Mucosa of rectum (tissue), 2 donors: ENCODE measurements around the gene UTY.

ENCODE experiments used
- H3K27ac ChIP-seq, 2 donors: one replicate each; pipeline ENCODE4 v1.7.0; 2013; ENCODE audit warnings: inconsistent platforms in 2 of 2, low read depth in 2 of 2, low read length in 2 of 2
- H3K27me3 ChIP-seq, 2 donors: one replicate each; pipeline ENCODE4 v1.7.0; 2013; ENCODE audit warnings: low read length in 2 of 2; ENCODE audit not compliant: control insufficient read depth in 2 of 2, insufficient read depth in 2 of 2
- H3K36me3 ChIP-seq, 2 donors: one replicate each; pipeline ENCODE4 v1.7.0; 2013; ENCODE audit warnings: low read length in 2 of 2; ENCODE audit not compliant: control insufficient read depth in 2 of 2, insufficient read depth in 2 of 2
- H3K4me1 ChIP-seq, 2 donors: one replicate each; pipeline ENCODE4 v1.7.0; 2013; ENCODE audit warnings: low read length in 2 of 2, mild to moderate bottlenecking in 1 of 2; ENCODE audit not compliant: control insufficient read depth in 2 of 2, insufficient read depth in 2 of 2
- H3K4me3 ChIP-seq, 2 donors: one replicate each; pipeline ENCODE4 v1.7.0; 2013; ENCODE audit warnings: low read length in 2 of 2
- H3K9ac ChIP-seq, 2 donors: one replicate each; pipeline ENCODE4 v1.7.0; 2013; ENCODE audit warnings: low read length in 2 of 2, low read depth in 1 of 2, mild to moderate bottlenecking in 1 of 2
- H3K9me3 ChIP-seq, 2 donors: one replicate each; pipeline ENCODE4 v1.7.0; 2013; ENCODE audit warnings: low read length in 2 of 2; ENCODE audit not compliant: control insufficient read depth in 2 of 2
- donor health status: healthy.
- donor health status: Normal muscosa, but diverticular disease.

Gene UTY

DNA sequence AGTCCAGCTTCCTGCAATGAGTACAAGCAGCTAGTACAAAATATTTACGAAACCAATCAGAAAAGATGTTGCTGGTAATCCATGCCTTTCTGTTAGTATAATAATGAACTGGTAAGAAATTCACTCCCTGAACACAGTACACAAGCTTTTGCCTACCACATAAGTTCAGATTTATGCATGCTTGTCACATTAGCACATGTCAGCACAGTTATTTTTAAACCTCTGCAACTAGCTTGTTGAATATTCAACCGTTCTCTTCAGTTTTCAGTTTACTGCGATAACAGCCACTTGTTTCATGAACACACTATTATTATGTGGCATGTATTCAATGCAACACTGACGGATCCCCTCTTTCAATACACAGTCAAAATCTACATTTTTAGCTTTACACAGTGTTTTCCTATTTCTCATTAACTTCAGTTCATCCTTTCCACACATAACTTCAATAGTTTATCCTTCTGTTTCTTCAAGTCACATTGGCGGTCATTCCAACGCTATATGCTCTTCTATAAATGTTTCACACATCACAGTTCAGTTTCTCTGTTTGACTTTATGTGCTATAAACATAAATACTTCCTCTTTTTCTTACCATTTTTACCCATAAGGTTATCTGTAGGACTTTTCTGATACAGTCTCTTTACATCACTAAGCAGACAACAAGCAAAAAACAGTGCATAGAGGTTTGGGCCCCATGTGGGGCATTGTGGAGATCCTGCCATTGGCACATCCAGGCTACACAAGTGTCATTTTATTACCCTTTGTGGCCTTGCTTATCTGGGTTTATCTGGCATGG lies 62.8 kb downstream of the UTY start:
- H3K9me3 ChIP-seq, result no peaks in the 10 kb centered on the region
- H3K36me3 ChIP-seq, result no peaks in the 10 kb centered on the region
- no peak overlapping the region for H3K9ac ChIP-seq
- no peak overlapping the region for H3K27ac ChIP-seq
- H3K4me1 ChIP-seq, result no peaks in the 10 kb centered on the region
- H3K4me3 ChIP-seq, result no peak overlapping the region
- no peaks in the 10 kb centered on the region for H3K27me3 ChIP-seq

DNA sequence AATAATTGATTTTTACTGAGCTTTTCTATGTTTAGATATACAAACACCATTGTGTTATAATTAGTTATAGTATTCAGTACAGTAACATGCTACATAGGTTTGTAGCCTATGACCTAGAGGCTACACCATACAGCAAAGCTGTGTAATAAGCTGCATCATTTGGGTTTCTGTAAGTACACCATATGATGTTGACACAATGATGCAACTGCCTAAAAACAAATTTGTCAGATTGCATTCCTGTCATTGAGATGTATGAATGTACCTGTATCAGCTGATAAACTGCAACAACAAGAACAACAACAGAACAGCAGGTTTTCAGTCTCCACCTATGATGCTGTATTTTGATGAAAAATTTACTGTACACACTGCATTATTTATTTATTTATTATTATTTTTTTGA lies 64.3 kb downstream of the UTY start:
- H3K9me3 ChIP-seq, result no peaks in the 10 kb centered on the region
- no peaks in the 10 kb centered on the region for H3K4me1 ChIP-seq
- no peaks in the 10 kb centered on the region for H3K36me3 ChIP-seq

DNA sequence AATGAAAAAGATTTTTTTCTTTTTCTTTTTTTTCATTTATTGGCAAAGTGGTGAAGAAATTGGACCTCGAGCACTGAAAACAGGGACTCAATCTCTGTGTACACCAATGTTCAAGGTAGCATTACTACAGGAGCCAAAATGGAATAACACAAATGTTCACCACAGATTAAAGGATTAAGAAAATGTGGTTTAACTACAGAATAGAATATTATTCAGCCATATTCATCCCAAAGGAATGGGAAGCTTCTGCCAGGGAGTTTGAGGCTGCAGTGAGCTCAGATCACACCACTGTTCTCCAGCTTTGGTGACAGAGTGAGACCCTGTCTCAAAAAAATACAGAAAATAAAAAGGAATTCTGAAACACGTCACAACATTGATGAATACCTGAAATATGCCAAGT lies 81.0 kb downstream of the UTY start:
- Histone ChIP-seq H3K4me1 (no peaks in the 10 kb centered on the region), H3K27ac (no peak overlapping the region), H3K4me3 (no peak overlapping the region), H3K36me3 (no peaks in the 10 kb centered on the region), H3K27me3 (no peaks in the 10 kb centered on the region), H3K9me3 (no peaks in the 10 kb centered on the region), H3K9ac (no peak overlapping the region)

More for the DNA sequence above, 64.3 kb downstream of the UTY start:
- no peaks in the 10 kb centered on the region for H3K27me3 ChIP-seq
- H3K27ac ChIP-seq, result no peak overlapping the region
- no peak overlapping the region for H3K9ac ChIP-seq
- H3K4me3 ChIP-seq, result no peak overlapping the region

DNA sequence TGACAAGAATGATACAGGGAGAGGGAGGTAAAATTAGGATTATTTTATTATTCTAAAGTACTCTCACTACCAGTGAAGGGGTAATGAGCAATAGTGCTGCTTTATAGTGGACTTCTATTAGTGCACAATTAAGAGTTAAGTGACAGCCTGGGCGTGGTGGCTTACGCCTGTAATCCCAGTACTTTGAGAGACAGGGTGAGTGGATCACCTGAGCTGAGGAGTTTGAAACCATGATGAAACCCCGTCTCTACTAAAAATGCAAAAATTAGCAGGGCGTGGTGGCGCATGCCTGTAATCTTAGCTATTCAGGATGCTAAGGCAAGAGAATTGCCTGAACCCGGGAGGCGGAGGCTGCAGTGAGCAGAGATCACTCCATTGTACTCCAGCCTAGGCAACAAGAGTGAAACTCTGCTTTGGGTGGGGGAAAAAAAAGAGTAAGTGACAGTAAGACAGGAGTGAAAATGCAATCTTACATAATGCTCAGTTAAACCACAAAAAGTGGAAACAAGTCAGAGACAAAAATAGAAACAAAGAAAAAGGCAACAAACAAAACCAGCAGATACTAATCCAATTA lies 98.6 kb downstream of the UTY start:
- Histone ChIP-seq H3K36me3 (no peaks in the 10 kb centered on the region), H3K9ac (no peak overlapping the region), H3K27ac (no peak overlapping the region), H3K27me3 (no peaks in the 10 kb centered on the region), H3K4me1 (no peaks in the 10 kb centered on the region), H3K4me3 (no peak overlapping the region), H3K9me3 (no peaks in the 10 kb centered on the region)

DNA sequence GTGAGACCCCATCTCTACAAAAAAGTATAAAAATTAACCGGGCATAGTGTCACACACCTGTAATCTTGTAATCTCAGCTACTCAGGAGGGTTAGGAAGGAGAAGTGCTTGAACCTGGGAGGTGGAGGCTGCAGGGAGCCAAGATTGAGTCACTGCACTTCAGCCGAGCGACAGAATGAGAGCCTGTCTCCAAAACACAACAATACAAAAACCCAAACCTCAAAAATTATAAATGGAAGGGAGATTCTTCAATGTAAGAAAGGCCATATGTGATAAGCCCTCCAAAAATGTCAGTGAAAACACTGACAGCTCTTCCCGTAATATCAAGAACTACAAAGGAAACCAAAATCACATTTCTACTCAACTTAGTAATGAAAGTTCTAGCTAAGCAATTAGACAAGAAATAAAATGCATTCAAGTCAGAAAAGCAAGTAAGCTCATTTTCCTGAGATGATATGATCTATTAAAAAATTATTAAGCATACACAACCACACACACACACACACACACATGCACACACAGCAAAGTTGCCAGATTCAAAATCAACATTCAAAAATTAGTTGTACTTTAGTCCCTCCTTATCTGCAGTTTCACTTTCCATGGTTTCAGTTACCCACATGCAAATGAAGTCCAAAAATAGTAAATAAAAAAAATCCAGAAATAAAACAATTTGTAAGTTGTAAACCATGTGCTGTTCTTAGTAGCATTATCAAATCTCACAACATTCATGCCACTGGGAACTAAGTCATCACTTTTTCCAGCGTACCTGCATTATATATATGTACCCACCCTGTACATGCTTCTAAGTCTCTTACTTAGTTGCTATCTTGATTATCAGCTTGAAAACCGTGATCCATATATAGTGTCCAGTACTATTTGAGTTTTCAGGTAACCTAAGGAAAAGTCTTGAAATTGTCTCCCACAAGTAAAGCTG lies 108.7 kb downstream of the UTY start:
- Histone ChIP-seq H3K27ac (no peak overlapping the region), H3K4me3 (no peak overlapping the region), H3K9me3 (no peaks in the 10 kb centered on the region), H3K36me3 (no peaks in the 10 kb centered on the region), H3K9ac (no peak overlapping the region), H3K4me1 (no peaks in the 10 kb centered on the region), H3K27me3 (no peaks in the 10 kb centered on the region)

DNA sequence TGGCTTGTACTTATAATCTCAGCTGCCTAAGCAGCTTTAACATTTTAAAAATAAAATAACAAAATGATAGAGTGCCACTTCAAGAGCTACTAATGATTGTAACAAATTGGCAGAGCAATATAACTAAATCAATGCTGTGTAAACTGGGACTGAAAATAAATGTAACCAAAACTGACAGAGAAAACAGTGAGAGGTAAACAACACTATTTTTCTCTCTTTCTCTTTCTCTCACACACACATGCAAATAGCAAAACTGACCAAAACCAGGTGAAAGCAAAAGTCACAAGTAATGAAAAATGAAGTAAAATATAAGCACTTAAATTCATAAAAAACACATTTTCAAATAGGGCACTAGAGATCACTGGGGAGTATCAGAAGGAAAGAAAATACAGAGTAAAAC lies 109.6 kb downstream of the UTY start:
- Histone ChIP-seq H3K9ac (no peak overlapping the region), H3K9me3 (no peaks in the 10 kb centered on the region), H3K4me3 (no peak overlapping the region), H3K27ac (no peak overlapping the region), H3K4me1 (no peaks in the 10 kb centered on the region), H3K36me3 (no peaks in the 10 kb centered on the region), H3K27me3 (no peaks in the 10 kb centered on the region)

DNA sequence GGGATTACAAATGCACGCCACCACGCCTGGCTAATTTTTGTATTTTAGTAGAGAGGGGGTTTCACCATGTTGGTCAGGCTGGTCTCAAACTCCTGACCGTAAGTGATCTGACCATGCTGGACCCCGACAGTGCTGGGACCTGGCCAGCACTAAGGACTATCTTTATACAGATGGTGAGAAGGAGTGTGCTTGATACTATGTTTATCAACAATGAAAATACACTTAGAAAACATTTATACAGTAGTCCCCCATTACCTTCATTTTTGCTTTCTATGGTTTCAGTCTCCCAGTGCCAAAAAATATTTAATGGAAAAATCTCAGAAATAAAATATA lies 111.4 kb downstream of the UTY start:
- no peaks in the 10 kb centered on the region for H3K27me3 ChIP-seq
- no peaks in the 10 kb centered on the region for H3K9me3 ChIP-seq
- no peak overlapping the region for H3K9ac ChIP-seq
- H3K4me3 ChIP-seq, result no peak overlapping the region
- H3K4me1 ChIP-seq, result no peaks in the 10 kb centered on the region
- no peak overlapping the region for H3K27ac ChIP-seq
- no peaks in the 10 kb centered on the region for H3K36me3 ChIP-seq

DNA sequence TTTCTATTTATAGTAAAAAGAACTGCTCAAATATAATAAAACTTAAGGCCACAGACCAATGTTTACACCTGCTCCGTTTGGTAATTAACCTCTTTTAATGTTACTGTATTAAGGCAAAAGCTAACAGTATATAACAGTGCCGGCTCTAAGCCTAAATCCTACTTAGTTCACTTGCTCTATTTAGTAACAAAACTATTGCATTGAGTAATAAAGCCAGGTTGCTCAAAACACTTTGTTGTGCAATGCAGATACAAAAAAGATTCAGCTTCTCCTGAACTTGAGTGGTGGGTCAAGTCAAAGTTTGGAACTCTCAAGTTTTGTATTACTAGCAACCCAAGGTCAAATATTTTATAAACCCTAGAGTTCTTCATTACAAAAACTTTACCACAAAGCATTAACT lies 116.2 kb downstream of the UTY start:
- no peak overlapping the region for H3K4me3 ChIP-seq
- no peaks in the 10 kb centered on the region for H3K27me3 ChIP-seq
- no peak overlapping the region for H3K27ac ChIP-seq
- no peak overlapping the region for H3K9ac ChIP-seq
- H3K36me3 ChIP-seq, result no peaks in the 10 kb centered on the region
- H3K4me1 ChIP-seq, result no peaks in the 10 kb centered on the region
- H3K9me3 ChIP-seq, result no peaks in the 10 kb centered on the region

DNA sequence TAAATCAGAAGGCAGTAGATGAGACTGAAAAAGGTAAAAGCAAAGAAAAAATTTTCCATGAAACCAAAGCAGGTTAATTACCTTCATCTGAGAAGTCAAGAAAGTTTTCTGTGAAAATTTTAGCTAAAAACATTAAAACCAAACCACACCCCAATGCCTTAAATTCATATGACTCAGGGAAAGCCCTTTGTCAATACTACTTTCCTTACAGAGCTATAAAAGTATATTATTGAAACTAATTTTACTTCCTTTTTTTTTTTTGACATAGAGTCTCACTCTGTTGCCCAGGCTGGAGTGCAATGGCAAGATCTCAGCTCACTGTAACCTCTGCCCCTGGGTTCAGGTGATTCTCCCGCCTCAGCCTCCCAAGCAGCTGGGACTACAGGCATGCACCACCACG lies 117.2 kb downstream of the UTY start:
- Histone ChIP-seq H3K4me1 (no peaks in the 10 kb centered on the region), H3K27ac (no peak overlapping the region), H3K9me3 (no peaks in the 10 kb centered on the region), H3K27me3 (no peaks in the 10 kb centered on the region), H3K9ac (no peak overlapping the region), H3K4me3 (no peak overlapping the region), H3K36me3 (no peaks in the 10 kb centered on the region)
